ENCODE results near the gene LTA.

DNA sequence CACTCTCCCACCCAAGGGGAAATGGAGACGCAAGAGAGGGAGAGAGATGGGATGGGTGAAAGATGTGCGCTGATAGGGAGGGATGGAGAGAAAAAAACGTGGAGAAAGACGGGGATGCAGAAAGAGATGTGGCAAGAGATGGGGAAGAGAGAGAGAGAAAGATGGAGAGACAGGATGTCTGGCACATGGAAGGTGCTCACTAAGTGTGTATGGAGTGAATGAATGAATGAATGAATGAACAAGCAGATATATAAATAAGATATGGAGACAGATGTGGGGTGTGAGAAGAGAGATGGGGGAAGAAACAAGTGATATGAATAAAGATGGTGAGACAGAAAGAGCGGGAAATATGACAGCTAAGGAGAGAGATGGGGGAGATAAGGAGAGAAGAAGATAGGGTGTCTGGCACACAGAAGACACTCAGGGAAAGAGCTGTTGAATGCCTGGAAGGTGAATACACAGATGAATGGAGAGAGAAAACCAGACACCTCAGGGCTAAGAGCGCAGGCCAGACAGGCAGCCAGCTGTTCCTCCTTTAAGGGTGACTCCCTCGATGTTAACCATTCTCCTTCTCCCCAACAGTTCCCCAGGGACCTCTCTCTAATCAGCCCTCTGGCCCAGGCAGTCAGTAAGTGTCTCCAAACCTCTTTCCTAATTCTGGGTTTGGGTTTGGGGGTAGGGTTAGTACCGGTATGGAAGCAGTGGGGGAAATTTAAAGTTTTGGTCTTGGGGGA is 4.0 kb downstream of the LTA start:
- TF ChIP-seq POLR2AphosphoS5 (IDR thresholded peaks at IDR 0.05; ENCODE audit: low read depth) (no peak), NANOG (IDR thresholded peaks at IDR 0.05; ENCODE audit: borderline replicate concordance) (no peak), ZNF114 (CRISPR knock-in tag; IDR thresholded peaks at IDR 0.05) (no peak), CREB1 (CRISPR knock-in tag; IDR thresholded peaks at IDR 0.05; ENCODE audit: low read depth) (no peak)
- TF ChIP-seq, protein P1, sequence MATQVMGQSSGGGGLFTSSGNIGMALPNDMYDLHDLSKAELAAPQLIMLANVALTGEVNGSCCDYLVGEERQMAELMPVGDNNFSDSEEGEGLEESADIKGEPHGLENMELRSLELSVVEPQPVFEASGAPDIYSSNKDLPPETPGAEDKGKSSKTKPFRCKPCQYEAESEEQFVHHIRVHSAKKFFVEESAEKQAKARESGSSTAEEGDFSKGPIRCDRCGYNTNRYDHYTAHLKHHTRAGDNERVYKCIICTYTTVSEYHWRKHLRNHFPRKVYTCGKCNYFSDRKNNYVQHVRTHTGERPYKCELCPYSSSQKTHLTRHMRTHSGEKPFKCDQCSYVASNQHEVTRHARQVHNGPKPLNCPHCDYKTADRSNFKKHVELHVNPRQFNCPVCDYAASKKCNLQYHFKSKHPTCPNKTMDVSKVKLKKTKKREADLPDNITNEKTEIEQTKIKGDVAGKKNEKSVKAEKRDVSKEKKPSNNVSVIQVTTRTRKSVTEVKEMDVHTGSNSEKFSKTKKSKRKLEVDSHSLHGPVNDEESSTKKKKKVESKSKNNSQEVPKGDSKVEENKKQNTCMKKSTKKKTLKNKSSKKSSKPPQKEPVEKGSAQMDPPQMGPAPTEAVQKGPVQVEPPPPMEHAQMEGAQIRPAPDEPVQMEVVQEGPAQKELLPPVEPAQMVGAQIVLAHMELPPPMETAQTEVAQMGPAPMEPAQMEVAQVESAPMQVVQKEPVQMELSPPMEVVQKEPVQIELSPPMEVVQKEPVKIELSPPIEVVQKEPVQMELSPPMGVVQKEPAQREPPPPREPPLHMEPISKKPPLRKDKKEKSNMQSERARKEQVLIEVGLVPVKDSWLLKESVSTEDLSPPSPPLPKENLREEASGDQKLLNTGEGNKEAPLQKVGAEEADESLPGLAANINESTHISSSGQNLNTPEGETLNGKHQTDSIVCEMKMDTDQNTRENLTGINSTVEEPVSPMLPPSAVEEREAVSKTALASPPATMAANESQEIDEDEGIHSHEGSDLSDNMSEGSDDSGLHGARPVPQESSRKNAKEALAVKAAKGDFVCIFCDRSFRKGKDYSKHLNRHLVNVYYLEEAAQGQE (IDR thresholded peaks at IDR 0.05; ENCODE audit: unreplicated experiment) = no peak
- TF ChIP-seq, protein P2, sequence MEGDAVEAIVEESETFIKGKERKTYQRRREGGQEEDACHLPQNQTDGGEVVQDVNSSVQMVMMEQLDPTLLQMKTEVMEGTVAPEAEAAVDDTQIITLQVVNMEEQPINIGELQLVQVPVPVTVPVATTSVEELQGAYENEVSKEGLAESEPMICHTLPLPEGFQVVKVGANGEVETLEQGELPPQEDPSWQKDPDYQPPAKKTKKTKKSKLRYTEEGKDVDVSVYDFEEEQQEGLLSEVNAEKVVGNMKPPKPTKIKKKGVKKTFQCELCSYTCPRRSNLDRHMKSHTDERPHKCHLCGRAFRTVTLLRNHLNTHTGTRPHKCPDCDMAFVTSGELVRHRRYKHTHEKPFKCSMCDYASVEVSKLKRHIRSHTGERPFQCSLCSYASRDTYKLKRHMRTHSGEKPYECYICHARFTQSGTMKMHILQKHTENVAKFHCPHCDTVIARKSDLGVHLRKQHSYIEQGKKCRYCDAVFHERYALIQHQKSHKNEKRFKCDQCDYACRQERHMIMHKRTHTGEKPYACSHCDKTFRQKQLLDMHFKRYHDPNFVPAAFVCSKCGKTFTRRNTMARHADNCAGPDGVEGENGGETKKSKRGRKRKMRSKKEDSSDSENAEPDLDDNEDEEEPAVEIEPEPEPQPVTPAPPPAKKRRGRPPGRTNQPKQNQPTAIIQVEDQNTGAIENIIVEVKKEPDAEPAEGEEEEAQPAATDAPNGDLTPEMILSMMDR (conservative IDR thresholded peaks at IDR 0.05; ENCODE audit: low read depth in 2 of 2) = no peak

All from GM23338 (cell line).